PC-9 (cell line): ENCODE measurements around the gene HTR4.

ENCODE experiments used
- EZH2 ChIP-seq: fragments of 200-600 bp; sonication (generic); IDR thresholded peaks from 2 replicates; pipeline ENCODE4 v1.8.0; 2017; ENCODE audit warnings: antibody characterized with exemption, low read depth
- TF ChIP-seq, protein P1 (sequence below): fragments of 200-600 bp; sonication (generic); conservative IDR thresholded peaks from 2 replicates; pipeline ENCODE4 v1.6.1; 2017; ENCODE audit warnings: mixed run types, antibody characterized with exemption, mild to moderate bottlenecking, moderate library complexity

DNA sequence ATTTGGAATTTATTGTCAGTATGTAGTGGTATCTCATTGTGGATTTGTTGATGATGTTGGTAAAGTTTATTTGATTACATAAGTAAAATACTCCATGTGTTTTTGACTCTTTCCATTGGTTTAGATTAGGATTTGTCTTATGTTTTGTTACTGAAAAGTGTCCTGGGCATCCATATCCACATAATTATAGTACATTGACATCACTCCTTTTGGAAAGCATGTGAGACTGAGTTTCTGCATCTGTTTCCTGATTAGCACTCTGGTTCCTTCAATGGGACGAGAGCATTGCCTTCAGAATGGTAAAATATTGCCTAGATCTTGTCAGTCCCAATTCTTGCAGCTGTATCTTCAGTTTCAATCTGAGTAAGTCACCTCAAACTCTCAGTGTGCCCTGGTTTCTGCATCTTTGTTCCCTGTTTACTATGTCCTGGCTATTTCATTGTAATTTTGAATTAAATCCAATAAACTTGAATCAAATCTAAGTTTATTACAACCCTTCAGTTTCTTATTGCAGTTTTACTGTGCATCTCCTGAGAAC is 142.4 kb downstream of the HTR4 start:
- TF ChIP-seq, protein P1, sequence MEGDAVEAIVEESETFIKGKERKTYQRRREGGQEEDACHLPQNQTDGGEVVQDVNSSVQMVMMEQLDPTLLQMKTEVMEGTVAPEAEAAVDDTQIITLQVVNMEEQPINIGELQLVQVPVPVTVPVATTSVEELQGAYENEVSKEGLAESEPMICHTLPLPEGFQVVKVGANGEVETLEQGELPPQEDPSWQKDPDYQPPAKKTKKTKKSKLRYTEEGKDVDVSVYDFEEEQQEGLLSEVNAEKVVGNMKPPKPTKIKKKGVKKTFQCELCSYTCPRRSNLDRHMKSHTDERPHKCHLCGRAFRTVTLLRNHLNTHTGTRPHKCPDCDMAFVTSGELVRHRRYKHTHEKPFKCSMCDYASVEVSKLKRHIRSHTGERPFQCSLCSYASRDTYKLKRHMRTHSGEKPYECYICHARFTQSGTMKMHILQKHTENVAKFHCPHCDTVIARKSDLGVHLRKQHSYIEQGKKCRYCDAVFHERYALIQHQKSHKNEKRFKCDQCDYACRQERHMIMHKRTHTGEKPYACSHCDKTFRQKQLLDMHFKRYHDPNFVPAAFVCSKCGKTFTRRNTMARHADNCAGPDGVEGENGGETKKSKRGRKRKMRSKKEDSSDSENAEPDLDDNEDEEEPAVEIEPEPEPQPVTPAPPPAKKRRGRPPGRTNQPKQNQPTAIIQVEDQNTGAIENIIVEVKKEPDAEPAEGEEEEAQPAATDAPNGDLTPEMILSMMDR = no peak
- no peak for TF ChIP-seq EZH2
